GM21576 (cell line): Measurements from ENCODE around the gene ETFA.
"Not testable (repeated sequence)": the region's sequence is repeated elsewhere in the genome, so short reads cannot be mapped to it uniquely, and the experiment has no call there.

Experiments
- ATAC-seq: cut with Tn5 transposase; IDR thresholded peaks from one replicate; pipeline ENCODE4 v1.9.1; 2021; ENCODE audit warnings: mild to moderate bottlenecking, moderate library complexity; ENCODE audit not compliant: unreplicated experiment

ETFA gene

GRCh38 chr15:76282465-76282864, 28.8 kb downstream of the ETFA start:
- no peak for ATAC-seq

DNA sequence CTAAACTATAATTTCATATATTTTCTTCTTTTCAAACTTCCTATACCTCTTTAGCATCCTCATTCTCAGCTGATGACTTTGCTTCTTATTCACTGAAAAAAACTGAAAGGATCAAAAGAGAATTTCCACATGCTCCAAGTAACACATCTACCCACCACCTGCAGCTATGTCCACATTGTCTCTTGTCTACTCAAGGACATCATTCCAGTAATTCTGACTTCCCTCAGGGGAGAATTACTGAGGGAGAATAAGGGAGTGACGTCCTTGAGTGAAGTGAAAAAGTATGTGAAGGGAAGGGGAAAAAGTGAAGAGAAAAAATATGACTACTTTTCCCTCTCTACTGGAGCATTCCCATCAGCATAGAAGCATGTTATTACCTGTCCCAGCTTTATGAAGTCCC, 32.6 kb downstream of the ETFA start:
- ATAC-seq = no peak

DNA sequence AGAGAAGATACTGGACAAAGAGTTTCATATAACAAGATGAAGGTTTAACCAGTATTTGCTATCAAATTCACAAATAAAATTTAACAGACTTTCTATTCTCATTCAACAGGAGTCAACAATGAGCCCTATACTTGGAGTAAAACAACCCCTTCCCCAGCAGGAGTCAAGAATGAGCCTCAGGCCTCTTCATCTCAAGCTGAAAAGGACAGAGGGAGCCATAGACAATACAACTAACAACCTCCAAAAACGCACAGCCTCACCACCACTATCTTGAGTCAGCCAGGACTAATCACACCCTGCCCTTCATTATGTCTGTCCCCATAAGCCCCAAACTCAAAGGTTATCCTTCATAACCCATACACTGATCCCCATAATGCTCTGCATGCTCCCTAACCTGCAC, 36.4 kb downstream of the ETFA start:
- no peak for ATAC-seq

GRCh38 chr15:76274226-76274625, 37.0 kb downstream of the ETFA start:
- ATAC-seq = no peak

GRCh38 chr15:76270876-76271275, 40.4 kb downstream of the ETFA start:
- ATAC-seq = no peak

GRCh38 chr15:76267077-76267476, 44.2 kb downstream of the ETFA start:
- no peak for ATAC-seq

GRCh38 chr15:76265769-76266168, 45.5 kb downstream of the ETFA start:
- ATAC-seq = not testable (repeated sequence)

DNA sequence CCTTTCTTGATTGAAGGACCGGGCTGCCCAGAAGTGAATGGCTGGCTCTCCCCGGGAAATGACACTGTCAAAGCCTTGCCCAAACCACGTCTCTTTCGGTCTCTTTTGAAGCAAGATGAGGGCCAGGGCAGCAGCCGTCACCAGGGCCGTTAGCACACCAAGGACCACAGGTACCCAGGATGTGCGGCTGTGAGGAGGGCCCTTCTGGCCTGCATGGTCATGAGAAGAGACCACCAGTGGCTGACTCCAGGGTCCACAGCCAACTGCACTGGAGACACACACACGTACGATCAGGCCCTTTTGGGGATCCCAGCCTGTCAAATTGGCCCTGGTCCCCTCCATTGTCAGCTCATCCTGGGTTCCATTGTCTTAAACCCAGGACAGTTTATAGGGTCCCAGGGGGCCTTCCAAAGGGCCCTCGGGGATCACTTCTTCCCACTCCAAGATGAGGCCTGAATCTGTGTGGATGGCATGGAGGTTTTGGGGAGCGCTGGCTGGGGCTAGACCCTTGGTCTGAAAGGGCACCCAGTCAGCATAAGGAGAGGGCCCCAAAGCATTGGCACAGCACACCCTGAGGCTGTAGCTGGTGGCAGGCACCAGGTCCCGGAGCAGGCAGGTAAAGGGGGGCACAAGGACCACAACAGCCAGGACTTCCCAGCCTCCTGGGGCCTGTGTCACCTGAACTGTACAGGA, 50.9 kb downstream of the ETFA start:
- no peak for ATAC-seq

GRCh38 chr15:76259392-76259791, 51.9 kb downstream of the ETFA start:
- no peak for ATAC-seq

- ATAC-seq = no peak
Measured at GRCh38 chr15:76258460-76258859, 52.8 kb downstream of the ETFA start.

DNA sequence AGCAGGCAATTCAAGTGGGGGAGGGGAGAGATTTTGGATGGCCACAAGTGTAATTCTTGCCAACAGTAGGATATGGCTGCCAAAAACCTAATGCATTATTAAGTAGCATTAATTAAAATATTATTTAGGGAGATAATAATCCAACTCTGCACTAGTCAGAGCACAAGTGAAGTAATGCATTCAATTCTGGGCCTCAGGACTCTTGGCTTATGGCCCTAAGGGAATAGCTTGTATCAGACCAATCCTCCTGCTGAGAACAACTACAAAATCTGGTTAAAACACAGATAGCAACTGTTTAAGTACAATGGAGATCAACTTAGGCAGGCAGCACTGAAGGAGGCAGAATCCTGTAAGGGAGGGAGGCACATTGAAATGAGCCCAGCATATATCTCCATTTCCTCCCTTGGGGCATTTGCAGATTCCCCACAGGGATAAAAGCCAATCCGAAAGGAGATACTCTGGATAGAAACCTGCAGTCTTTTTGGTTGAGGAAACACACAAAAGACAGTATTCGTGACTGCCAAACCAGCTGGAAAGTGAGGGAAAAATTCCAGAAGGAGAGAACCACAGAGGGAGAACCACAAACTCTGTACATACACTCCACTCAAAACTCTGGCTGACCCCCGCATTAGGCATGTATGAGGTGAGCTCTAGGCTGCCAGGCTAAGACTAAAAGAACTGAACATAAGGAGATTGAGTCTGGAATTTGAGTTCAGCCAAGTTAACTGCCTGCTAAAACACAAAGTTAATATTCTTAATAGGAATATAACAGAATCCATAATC, 57.4 kb downstream of the ETFA start:
- no peak for ATAC-seq

GRCh38 chr15:76252249-76252648, 59.0 kb downstream of the ETFA start:
- ATAC-seq = no peak

GRCh38 chr15:76251717-76252116, 59.6 kb downstream of the ETFA start:
- ATAC-seq = no peak

DNA sequence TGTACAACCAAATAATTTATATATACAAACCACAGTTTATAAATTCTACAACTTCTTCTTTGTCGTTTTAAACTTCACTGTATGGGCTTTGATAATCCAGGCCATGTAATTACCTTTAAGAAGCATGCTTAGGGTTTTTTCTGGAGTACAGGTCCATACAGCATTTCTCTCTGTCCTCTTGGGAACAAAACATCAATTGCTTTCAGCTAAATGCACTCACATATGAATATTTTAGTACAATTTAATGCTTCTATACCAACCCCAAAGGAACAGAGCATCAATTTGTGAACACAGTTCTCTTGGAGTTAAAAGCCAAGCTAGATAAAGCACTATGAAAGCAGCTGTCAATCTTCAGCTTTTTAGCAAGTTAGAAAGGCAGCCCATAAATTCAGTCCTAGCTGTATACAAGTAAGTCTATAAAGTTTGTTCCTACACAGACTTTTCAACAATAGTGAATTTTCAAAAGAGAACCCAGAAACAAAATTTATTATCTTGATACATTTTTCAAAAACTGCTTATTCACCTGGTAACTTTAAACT, 66.1 kb downstream of the ETFA start:
- ATAC-seq = no peak

DNA sequence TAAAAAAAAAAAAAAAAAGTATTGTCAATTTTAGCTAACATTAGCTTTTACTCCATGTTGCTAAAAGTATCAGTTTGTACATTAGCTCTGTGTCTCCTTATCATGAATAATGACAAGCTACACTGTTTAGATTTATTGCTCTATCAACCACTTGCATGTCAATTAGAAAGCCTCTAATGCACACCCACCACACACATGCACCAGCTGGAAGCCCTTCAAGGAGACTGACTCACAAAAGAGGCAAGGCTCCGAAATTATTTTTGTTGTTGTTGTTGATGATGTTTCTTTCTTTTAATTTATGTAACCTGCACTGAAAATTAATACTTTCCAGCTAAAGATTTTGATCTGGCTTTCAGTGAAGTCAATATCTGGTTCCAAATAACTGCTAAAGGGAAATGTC, 71.5 kb downstream of the ETFA start:
- ATAC-seq = no peak

DNA sequence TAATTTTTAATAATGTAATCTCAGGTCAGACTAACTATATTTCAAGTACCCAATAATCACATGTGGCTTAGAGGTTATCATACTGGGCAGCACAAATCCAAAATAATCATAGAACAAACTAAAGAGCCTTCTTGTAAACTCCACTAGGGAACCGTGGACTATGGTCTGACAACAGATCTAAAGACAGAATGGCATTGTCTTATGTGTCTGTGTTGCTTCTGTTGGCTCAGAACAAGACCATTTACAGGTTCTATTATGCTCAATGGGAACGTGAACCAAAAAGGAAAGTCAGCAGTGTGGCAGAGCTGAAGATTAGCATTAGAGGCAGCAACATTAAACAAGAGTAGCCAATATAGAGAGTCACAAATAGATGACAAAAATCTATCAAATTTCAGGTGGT, 74.9 kb downstream of the ETFA start:
- no peak for ATAC-seq

- ATAC-seq = no peak
Measured at GRCh38 chr15:76235186-76235826, 76.0 kb downstream of the ETFA start.

DNA sequence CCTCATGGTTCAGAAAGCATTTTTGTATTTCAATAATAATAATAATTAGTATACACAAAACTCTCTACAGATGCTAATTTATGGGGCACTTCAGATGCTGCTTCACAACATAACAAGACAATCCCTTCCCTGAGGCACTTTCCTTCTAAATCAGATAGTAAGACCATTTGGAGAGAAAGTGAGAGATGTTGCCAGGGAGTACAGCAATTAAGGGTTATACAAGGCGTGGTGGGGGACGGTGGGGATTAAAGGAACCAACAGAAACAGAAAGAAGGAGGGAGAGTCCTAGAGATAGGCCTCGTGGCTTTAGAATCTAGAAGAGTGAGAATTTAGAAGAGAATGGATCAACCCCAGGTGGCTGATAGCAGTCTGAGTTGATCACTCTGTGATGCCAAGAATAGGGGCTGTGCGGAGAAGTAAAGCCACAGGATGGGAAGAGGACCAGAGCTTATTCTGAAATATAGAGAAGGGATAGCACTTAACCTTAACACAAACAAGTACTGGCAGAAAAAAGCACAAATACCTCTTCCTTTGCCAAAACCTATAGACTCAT, 76.9 kb downstream of the ETFA start:
- ATAC-seq = no peak

DNA sequence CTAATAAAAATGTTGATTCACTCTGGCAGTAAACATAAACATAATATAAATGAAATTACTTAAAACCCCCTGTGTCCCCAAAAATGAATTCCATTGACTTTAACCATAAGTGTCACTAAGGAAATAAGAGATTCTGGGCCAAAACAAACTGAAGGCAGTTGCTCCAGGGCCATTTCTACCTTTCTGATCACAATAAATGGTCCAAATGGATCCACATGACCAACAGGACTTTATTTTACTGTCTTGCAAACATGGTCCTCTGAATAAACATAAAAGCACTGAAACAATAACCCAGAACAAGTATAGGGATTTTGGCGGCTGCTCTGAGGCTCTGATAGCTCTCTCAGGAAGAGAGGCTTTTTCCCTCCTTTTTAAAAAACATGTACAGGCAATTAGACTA, 77.3 kb downstream of the ETFA start:
- no peak for ATAC-seq

DNA sequence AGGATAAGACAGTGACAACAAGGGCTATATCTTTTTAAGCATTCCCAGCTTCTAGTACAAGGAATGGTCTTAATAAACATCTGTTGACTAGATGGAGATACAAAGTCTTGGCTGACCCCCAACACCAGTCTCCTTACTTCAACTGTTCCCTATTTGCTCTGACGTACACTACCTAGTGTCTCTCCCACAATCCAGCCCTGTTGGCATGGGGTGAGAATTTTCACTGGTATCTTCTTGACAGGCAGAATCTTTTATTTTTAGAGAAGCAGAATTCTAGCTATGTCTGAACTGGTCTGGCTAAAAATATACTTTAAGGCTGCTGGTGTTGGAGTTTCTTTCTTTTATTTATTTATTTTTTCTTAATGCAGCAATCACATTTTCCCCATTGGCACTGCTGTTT, 82.0 kb downstream of the ETFA start:
- ATAC-seq = no peak

GRCh38 chr15:76223521-76223920, 87.7 kb downstream of the ETFA start:
- ATAC-seq = no peak

DNA sequence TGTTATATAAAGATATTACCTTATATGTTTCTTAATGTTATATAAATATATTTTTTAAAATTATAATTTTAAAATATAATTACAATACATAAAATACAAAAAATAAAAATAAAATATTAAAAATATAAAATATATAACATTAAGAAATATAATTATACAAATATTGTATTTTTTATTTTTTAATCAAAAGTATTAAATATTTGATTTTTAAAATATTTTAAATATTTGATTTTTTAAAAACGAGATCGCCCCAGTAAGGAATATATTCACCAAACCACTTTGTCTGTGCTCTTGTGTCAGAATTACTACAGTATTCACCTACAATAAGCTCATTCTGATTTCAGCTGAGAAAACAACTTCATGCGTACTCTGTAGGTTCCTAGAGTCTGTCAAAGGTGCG, 89.1 kb downstream of the ETFA start:
- ATAC-seq = no peak
